Suppressor macrophage (primary cell): ENCODE data around the gene ANKRD6.

ENCODE experiments used
- DNase-seq, 4 experiments: peaks; one replicate each; pipeline ENCODE4 v3.0.0-alpha.2; 2020 to 2022

The ANKRD6 gene

DNA sequence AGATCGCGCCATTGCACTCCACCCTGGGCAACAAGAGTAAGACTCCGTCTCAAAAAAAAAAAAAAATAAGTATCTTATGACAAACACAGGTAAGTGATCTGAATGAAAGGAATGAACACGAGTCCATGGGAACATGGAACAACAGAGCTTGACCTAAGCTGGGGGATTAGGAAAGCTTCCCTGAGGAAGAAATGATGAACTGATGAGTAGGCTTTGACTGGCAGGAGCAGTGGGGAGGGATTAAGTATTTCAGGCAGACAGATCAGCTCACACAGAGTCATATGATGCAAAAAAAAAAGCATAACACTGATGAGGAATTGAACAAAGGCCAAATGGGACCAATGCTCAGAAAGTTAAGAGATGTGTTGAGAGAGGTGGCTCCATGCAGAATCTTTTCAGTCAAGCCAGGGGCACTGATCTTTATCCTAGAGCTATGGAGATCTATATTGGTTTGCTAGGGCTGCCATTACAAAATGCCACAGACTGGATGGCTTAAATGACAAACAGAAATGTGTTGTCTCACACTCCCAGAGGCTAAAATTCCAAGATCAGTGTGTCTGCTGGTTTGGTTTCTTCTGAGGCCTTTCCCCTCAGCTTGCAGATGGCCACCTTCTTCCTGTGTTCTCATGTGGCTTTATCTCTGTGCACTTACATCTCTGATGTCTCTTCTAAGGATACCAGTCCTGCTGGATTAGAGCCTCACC, 85.6 kb downstream of the ANKRD6 start:
- DNase-seq = peak in 3 of 4 experiments; percentile 8 to 24 (median 12)

DNA sequence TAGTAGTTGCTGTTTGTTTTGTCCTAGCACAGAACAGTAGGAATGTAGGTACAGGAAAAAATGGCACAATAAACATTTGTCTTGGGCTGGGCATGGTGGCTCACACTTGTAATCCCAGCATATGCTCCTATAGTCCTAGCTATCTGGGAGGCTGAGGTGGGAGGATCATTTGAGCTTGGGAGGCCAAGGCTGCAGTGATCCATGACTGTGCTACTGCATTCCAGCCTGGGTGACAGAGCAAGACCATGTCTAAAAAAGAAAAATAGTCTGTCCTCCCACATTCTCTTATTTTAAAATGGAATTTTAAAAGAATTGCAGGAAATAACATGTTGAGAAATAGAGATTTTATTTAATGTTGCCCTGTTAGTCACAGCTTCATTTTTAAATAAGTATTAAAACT, 87.8 kb downstream of the ANKRD6 start:
- DNase-seq = no peak

DNA sequence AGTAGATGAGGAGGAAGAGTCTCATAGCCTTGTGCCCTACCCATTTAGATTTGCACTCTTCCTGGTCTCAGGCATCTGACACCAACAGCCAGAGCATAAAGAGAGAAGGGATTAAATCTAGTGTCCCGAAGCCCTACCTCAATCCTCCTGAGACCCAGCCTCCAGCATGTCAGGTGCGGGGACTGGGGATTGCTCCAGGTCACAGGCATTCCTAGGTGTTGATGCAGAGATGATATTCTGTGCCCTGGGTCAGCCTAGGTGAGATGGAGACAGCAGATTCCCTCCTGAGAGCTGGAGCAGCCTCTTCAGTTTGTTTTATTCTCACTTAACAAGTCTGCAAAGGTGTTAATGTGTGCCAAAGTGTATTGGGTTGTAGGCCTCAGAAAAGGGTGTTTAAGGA, 89.8 kb downstream of the ANKRD6 start:
- no peak for DNase-seq

DNA sequence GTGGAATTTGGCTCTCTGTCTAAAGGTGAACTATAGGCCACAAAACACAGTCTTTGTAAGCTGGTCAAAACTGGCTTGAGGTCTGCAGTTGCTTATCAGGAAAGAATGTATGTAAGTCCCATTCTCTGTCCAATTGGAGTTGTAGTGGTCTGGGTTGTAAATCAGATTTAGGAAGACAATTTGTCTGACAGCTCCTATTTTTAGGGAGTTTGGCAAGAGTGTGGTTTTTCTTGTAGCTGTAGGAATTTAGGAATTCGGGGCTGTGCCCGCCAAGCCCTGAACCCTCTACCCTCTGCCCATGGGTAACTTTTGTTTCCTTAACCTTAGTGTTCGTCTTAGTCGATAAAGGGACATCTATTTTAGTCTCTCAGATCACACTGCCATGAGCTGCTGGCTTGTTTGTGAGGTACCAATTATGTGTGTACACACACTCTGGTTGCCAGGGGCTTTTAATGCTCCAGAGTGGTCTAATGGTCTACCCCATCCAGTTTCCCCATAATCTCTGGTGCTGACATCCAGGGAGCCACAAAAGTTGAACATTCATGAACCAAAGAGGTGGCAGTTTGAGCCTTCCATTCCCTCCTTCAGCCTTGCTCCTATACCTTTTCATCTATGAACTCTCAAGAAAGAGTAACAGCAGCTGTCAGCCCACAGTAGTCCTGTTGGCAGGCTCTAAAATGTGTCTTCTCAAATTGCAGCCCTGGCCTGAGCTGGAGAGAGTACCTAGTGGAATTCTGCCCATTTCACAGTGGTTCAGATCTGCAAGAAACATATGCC, 93.0 kb downstream of the ANKRD6 start:
- DNase-seq = no peak

DNA sequence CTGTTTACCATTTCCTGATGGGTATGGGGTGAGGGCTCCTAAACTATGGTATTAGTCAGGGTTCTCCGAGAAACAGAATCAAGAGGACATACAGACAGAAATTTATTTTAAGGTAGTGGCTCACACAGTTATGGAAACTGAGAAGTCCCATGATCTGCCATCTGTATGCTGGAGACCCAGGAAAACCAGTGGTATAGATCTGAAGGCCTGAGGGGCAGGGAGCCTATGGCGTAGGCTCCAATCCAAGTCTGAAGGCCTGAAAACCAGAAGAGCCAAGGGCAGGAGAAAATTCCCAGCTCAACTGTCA, 93.6 kb downstream of the ANKRD6 start:
- no peak for DNase-seq

DNA sequence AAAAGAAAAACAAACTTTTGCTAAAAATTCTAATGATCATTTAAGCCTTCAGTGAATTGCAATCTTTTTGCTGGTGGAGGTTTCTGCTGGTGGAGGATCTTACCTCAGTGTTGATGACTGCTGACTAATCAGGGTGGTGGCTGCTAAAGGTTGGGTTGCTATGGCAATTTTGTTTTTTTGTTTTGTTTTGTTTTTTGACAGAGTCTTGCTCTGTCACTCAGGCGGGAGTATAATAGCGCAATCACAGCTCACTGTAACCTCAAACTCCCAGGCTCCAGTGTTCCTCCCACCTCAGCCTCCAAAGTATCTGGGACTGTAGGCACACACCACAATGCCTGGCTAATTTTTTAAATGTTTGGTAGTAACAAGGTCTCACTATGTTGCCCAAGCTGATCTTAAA, 94.7 kb downstream of the ANKRD6 start:
- peak in 3 of 4 experiments; percentile 35 to 53 (median 36) for DNase-seq

DNA sequence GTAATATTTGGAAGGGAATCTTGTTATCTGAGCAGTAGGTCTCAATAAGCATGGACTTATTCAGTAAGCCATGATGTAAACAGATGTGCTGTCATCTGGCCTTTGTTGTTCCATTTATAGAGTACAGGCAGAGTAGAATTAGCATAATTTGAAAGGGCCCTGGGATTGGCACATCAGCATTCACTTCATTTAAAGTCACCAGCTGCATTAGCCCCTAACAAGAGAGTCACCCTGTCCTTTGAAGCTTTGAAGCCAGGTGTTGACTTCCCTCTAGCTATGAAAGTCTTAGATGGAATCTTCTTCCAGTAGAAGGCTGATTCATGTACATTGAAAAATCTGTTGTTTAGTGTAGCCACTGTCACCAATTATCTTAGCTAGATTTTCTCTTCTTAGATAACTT, 95.9 kb downstream of the ANKRD6 start:
- DNase-seq = no peak

DNA sequence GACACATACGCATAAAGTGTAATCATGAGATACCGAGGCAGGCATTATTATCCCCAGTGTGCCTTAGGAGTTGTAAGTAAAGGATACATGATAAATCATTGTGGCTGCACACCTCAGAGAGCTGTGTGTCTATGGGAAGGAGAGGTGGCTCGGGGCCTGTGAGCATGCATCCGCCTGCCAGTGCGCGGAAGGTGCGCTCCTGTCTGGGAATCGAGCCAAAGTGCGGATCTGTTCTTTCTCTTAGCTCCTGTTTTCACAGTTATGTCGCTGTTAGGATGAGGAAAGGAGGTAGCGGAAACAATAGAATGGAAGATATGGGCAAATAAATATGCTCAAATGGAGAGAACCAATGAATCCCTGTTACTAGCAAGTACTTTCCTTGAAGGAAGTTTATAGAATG, 98.0 kb downstream of the ANKRD6 start:
- no peak for DNase-seq

DNA sequence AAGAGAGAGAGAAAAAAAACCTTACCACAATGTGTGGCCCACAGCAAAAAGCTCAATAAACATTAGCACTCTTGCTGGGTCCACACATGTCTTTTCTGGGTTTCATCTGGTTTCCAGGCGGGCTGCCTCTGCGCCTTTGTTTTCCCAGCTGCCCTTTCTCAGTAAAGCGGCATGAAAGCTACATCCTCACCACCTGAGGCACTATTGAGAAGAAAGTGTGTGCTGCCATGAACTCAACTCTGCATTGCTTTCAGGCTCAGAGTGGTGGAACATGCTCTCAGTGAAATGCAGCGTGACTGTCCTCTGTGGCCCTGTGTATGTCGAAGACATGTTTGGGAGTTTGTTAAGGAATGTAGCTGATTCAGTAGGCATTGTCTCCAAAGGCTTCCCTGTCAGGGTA, 103.3 kb downstream of the ANKRD6 start:
- no peak for DNase-seq

DNA sequence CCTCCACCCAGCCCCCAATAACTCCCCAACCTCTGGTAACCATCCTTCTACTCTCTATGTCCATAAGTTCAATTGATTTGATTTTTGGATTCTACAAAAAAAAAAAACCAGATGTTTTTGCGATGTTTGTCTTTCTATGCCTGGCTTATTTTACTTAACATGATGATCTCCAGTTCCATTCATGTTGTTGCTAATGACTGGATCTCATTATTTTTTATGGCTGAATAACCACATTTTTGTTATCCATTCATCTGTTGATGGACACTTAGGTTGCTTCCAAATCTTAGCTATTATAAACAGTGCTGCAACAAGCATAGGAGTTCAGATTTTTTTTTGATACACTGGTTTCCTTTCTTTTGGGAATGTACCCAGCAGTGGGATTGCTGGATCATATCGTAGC, 106.8 kb downstream of the ANKRD6 start:
- DNase-seq = no peak

DNA sequence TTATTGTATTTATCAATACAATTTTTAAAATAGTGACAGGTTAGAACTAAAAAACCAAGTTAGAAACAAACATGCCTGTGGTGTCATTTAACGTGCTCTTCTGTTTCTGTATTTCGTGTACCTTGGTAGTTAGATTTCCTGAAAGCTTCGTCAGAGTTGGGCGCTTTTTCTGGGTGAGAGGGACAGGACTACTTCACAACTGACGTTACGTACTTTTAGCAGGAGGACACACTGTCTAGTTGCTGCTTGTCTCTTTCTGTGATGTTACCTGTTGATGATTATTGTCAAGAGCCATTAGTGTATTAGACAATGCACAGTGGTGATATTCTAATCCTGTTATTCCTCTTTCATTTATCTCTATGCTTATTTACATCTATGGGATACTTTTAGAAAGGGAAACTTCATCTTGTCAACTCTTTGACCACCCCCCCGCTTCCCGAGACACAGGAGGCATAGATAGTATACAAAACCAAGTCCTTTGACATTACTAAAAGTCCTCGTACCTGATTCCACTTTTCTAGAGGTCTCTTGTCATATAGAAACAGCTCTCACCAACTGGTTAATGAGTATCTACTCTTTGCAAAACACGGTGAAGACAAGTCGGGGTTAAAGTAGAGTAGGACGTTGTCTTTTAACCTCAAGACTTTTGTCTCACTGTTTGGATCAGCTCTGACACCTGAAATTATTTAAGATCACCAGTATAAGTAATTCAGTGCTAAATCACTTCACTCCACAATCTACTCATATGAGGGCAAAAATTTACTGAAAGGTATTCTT, 109.3 kb downstream of the ANKRD6 start:
- DNase-seq = no peak

DNA sequence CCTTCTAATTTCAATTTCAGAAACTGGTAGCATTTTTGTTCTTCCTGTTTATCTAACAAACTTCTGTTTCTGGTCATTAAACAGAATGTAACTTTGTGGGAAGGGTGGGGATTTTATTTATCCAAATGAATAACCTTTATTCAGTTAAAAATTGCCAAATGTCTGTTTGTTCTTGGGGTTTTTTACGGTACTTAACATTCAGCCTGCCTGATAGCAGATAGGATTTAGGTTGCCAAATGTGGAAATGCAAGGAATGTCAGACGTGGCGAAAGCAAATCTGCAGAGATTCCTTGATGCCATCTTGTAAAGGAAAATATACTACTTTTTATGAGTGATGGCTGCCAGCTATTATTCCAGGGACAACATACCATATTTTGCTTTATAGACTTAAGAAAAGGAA, 109.9 kb downstream of the ANKRD6 start:
- no peak for DNase-seq

DNA sequence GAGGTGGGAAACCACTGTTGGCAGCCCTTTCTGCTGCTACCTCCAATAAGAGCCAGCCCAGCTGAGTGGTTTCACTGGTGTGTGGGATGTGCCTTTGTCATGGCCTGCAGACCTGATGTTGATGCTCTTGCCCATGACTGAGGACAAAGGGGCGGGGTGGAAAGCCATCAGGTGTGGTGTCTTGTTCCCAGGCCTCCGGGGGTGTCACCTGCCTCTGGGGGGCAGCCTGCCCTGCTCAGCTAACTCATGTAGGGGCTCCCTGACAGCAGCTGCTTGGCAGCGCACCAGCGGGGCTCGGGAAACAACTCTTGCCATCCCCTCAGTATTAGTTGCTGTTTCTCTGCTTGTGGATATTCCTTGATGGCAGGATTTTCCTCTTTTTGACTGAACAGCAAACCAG, 114.3 kb downstream of the ANKRD6 start:
- DNase-seq = no peak

DNA sequence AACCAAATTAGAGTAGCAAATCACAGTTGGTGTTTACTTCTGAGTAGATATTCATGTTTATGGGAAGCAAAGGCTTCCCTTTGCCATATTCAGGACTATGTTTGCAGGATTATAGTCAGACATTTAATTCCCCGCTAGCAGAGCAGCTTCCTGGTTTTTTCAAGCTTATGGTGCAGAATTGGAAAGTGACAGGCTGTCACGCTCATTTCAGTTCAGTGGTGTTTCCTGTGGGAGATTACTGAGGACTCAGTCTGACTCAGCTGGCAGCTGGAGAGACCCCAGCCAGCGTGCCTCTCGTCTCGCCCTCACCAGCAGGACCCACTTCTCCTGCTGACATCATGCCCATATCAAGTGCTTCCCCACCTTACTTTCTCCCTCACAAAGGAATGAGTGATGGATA, 120.5 kb downstream of the ANKRD6 start:
- DNase-seq = peak in 2 of 4 experiments; percentile 5

DNA sequence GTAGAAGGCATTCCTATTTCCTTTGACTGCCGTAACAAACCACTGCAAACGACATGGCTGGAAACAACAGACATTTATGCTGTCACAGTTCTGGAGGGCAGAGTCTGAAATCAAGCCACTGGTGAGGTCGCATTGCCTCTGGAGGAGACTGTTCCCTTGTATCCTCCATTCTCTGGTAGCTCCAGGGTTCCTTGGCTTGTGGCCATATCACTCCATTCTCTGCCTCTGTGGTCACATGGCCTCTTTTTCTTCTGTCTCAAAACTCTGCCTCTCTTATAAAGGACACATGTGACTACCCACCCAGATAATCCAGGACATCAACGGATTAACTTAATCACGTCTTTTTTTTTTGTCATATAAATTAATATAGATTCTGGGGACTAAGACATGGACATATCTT, 121.2 kb downstream of the ANKRD6 start:
- no peak for DNase-seq

DNA sequence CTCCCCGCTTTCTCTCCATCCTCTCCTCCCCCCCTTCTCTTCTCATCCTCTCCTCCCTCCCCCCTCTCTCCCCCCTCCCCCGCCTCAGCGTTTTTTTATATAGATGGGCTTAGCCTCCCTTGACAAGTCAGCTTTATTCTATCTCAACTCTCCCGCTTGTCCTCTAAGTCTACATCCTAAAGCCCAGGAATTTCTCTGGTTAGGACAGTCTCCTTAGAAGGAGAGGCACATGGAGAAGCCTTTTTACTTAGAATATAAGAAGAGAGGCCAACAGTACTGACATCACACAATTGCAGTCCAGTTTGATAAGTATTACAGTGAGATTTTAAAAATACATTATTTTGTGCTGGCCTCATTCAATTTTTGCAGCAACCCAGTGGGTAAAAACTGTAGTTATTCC, 122.1 kb downstream of the ANKRD6 start:
- DNase-seq = no peak

DNA sequence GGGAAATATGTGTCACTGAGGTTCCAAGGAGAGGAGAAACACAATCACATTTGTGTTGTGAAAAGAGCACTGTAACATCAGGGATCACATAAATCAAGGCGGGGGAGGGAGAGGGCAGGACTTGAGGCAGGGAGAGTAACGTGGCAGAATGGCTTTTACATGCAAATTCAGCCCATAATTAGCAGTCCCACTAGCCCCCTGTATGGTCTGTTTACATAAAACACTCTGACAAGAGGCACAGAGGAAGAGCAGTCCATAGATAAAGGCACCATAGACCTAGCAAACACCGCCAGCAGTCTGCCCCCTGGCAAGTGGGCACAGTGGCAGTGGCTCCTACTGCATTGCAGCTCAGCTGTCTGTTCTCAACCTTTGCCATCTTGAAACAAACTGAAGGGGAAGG, 122.9 kb downstream of the ANKRD6 start:
- no peak for DNase-seq

DNA sequence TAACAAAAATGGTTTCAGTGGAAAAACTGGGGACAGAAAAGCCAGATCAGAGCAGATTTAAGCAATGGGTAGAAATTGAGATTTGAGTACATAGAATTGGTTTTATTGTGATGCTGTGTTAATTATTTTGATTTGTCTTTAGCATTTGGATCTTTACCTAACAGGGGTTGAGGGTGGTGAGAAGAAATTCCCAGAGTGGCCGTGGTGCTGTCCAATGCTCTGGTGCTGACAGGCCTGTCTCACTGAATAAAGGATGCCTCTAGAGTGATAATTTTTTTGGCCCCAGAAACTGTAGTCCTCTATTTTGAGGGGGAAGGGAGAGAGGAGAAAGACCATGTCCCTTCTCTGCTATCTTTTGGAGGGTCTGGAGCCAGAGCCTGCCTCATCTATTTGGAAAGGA, 126.5 kb downstream of the ANKRD6 start:
- no peak for DNase-seq

DNA sequence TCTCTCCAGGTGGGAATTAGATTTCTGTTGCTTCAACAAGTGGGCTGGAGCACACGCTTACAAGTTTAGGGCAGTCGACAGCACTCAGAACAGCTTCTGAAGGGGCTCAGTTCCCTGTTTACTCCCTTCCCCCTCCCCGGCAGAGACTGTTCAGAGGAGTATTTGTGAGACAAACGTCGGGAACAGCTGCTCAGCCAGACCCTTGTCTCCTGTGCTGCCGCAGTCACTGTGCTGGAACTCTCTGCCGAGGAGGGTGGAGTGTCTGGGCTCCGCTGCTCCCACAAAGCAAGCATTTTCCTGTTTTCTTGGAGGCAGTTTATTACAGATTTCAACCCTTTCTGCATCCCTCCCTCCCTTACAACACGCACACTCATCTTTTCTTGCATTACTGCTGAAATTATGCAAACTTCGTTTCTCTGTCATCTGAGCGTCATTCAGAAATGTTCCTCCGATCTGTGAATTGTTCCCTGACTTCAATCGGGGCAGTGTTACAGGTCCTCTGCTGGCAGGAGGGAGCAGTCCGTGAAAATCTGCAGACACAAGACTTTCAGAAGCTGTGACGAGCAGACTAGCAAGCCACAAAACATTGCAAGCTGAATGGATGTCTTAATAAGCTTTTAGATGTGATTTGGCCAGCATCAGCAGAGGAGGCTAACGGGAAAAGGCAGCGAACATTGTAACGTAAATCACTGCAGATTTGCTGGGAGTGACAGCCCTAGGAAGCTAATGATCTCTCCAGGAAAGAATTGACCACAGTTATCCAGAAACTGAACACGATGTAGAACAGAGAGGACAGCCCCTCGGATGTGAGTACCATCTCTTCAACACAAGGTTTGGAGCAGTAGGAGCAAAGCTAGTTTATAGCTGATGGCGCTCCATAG, 129.4 kb downstream of the ANKRD6 start:
- DNase-seq = no peak

DNA sequence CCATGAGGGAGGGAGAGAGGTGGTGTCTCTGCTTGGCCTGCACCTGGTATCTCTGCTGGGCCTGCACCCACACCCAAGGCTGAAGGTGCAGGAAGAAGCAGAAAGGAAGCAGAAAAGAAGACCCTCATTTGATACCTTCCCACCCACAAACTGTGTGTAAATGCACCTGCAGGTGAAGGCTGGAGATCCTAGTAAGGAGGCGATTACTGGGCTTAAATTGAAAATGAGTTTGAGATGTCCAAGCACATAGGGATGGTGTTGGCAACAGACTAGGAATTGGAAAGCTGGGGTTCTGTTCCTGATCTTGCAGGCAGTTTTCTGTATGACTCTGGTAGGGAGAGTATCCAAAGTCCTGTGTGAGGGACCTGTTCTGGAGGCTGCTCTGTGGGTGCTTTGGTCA, 130.9 kb downstream of the ANKRD6 start:
- no peak for DNase-seq

DNA sequence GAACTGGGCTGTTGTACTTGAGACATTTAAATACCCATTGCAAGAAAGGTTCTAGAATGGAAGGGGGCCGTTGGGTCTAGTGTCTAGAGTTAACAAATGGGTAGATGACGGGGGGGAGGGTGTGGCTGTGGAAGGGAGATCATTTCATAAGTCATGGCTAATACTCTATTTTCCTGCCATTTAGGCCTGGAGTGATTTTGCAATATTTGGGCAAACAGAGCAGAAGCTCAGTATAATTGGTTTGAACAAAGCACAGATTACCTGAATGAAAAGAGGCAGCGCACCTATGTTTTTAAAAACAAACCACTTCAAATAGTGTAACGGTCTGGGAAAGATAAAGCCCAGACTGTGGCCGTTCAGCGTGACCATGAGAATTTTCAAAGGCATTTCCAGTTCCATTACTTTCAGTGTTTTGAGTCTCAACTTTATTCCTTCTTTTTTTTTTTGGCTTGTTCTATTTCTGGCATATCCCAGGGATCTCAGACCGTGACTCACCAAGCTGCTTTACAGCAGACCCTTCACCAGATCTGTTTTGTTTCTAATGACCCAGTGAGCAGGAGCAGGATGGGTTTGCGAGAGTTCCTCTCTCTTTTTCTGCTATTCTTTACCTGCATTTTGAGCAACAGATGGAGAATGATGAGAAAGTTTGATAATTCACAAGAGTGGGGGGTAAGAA, 131.9 kb downstream of the ANKRD6 start:
- no peak for DNase-seq
